Vagina (tissue), 2 donors: Measurements from ENCODE around the gene SNAI1. TPM values are rescaled to one million over a fixed set of nuclear protein-coding genes. Genes with fewer than 3 reads are reported as not detected.

ENCODE experiments used
- DNase-seq, 2 donors: peaks; one replicate each; pipeline ENCODE4 v3.0.0-alpha.2; 2017; ENCODE audit errors: extremely low spot score in 2 of 2
- H3K27ac ChIP-seq: fragments of 200-600 bp; sonication (generic); one replicate; pipeline ENCODE4 v1.5.1; 2019
- H3K27me3 ChIP-seq: fragments of 200-600 bp; sonication (generic); one replicate; pipeline ENCODE4 v1.5.1; 2019
- H3K36me3 ChIP-seq, 2 donors: fragments of 200-600 bp; sonication (generic); one replicate each; pipeline ENCODE4 v1.5.1; 2017 to 2019
- H3K4me1 ChIP-seq: fragments of 200-600 bp; sonication (generic); one replicate; pipeline ENCODE4 v1.5.1; 2019
- H3K4me3 ChIP-seq, 2 donors: fragments of 200-600 bp; sonication (generic); 1 replicate in 1 of 2; 2 replicates in 1 of 2; pipeline ENCODE4 v1.5.1; 2016 to 2019
- H3K9me3 ChIP-seq: fragments of 200-600 bp; sonication (generic); one replicate; pipeline ENCODE4 v1.5.1; 2019
- POLR2A ChIP-seq, 2 donors: fragments of 450-650 bp; IDR thresholded peaks; one replicate each; pipeline ENCODE4 v1.6.1; 2017; ENCODE audit warnings: antibody characterized with exemption in 2 of 2, mild to moderate bottlenecking in 2 of 2, moderate library complexity in 2 of 2
- POLR2AphosphoS5 ChIP-seq, 2 donors: sonication (generic); formaldehyde crosslinking; IDR thresholded peaks; one replicate each; pipeline ENCODE4 v1.9.0; 2017; ENCODE audit warnings: antibody characterized with exemption in 2 of 2, mild to moderate bottlenecking in 2 of 2, low read depth in 1 of 2; ENCODE audit not compliant: insufficient read depth in 1 of 2
- intact Hi-C: fragments of 100-400 bp; cut with DNase I; formaldehyde crosslinking; loops from one replicate; pipeline ENCODE4 v1.15.1; 2023
- total RNA-seq: library from RNA; depleted of rRNA; stranded (reverse); fragments of >200 nt; gene quantifications from one replicate; pipeline ENCODE4 v1.2.3, GENCODE V29; 2016
- TF ChIP-seq, protein P1 (sequence below), 3 experiments: fragments of 450-650 bp in 2 of 3; fragments of 200-600 bp in 1 of 3; sonication (generic) in 1 of 3; IDR thresholded peaks; one replicate each; pipeline ENCODE4 v1.5.1; 2017 to 2019; ENCODE audit warnings: antibody characterized with exemption in 3 of 3, mild to moderate bottlenecking in 2 of 3, moderate library complexity in 2 of 3

SNAI1 gene
- total RNA-seq, 1 donor from 2014 or later = 19.9 TPM

DNA sequence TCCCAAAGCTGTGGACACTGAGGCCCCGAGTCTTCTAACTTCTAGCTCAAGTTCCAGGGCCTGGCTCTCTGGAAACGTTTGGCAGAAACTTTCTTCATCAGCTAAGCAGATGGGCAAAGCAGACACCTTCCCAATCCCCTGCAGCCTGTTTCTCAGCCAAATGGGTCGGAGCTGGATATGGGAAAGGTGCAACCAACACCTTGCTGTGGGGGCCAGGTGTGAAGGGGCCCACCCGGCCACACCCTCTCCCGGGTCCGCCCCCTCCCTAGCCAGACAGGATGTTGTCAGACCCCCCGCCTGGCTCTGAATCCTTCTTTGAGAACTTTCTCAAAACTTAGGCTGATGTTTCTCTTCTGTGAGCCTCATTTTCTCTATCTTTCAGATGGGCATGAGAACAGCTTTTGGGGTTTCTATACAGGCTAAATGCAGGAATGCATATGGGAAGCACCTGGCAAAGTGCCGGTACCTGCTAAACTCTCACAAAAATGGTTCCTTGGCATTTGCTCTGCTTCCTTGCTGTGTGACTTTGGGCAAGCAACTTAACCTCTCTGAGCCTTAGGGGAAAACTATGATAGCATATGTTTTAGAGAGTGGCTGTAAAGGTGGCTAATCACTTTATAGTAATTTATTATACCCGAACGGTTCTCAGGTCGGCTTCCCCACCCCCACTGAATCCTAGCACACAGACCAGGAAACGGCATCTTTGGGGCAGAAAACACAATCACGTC lies 1.8 kb downstream of the SNAI1 start:
- intact Hi-C loops = loop anchor here (5.0 kb wide), 2 partner anchors 43 to 363 kb away; no protein-coding TSS in a partner anchor
- H3K27ac ChIP-seq = no peak overlapping the region

DNA sequence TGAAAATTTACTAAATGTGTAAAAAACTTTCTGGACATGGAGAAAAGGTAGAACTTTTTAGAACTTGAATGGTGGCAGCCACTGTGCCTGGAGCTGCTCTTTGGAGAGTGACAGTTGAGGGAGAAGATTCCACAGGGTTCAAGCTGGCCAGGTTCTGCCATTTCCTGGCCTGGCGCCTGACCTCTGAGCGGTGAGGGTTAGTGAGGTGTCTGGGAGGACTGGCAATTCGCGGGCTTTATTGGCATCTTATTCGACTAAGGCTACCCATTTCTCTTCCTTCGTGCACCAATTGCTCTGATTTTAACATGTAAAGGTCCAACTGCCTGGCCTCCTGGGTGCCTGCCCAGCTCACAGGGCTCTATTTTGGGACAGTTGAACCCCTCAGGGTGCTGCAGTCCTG lies 2.4 kb downstream of the SNAI1 start:
- H3K4me3 ChIP-seq = peak overlapping the region; percentile 44 to 55
- H3K4me1 ChIP-seq = peaks cover 71% of the 10 kb centered on the region

More for the DNA sequence above, 1.8 kb downstream of the SNAI1 start:
- Histone ChIP-seq H3K4me1 (peaks cover 66% of the 10 kb centered on the region), H3K36me3 (no peaks in the 10 kb centered on the region), H3K9me3 (no peaks in the 10 kb centered on the region), H3K27me3 (no peaks in the 10 kb centered on the region), H3K4me3 (peak overlapping the region; percentile 44 to 55)
- no peak for DNase-seq
- TF ChIP-seq, protein P1, sequence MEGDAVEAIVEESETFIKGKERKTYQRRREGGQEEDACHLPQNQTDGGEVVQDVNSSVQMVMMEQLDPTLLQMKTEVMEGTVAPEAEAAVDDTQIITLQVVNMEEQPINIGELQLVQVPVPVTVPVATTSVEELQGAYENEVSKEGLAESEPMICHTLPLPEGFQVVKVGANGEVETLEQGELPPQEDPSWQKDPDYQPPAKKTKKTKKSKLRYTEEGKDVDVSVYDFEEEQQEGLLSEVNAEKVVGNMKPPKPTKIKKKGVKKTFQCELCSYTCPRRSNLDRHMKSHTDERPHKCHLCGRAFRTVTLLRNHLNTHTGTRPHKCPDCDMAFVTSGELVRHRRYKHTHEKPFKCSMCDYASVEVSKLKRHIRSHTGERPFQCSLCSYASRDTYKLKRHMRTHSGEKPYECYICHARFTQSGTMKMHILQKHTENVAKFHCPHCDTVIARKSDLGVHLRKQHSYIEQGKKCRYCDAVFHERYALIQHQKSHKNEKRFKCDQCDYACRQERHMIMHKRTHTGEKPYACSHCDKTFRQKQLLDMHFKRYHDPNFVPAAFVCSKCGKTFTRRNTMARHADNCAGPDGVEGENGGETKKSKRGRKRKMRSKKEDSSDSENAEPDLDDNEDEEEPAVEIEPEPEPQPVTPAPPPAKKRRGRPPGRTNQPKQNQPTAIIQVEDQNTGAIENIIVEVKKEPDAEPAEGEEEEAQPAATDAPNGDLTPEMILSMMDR (IDR thresholded peaks at IDR 0.05) = no peak

DNA sequence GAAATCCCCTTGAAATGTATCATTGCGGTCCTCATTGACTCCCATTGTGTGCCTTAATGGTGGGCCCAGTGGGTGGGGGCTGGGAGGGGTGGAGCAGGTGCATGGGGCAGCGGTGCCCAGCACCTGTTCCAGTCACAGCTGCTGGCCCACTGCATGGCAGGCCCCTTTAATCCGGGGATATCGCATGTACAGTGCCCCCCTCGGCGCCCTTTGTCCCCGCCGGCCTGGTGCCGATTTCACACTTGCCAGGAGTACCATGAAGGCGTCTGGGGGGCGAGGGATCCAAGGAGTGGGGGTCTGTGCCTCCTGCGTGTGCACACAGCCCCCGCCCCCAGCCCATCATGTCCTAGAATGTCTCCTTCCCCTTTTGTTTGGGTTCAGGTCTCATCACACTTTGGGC lies 2.8 kb downstream of the SNAI1 start:
- intact Hi-C loops = loop anchor here (5.0 kb wide), 1 partner anchor 42 kb away; no protein-coding TSS in a partner anchor
- H3K4me3 ChIP-seq = peak overlapping the region; percentile 44 to 55
- no peaks in the 10 kb centered on the region for H3K9me3 ChIP-seq
- peaks cover 76% of the 10 kb centered on the region for H3K4me1 ChIP-seq
- H3K27me3 ChIP-seq = no peaks in the 10 kb centered on the region
- no peak for DNase-seq
- no peaks in the 10 kb centered on the region for H3K36me3 ChIP-seq
- TF ChIP-seq POLR2A (IDR thresholded peaks at IDR 0.05) (no peak), POLR2AphosphoS5 (IDR thresholded peaks at IDR 0.05; ENCODE audit: insufficient read depth in 1 of 2, low read depth in 1 of 2) (no peak)
- TF ChIP-seq, protein P1 (IDR thresholded peaks at IDR 0.05) = no peak
- peak overlapping the region; percentile 10 for H3K27ac ChIP-seq

More for the DNA sequence above, 2.4 kb downstream of the SNAI1 start:
- no peak for TF ChIP-seq POLR2AphosphoS5 (IDR thresholded peaks at IDR 0.05; ENCODE audit: insufficient read depth in 1 of 2, low read depth in 1 of 2)
- TF ChIP-seq POLR2A (IDR thresholded peaks at IDR 0.05) = no peak
- TF ChIP-seq, protein P1 (IDR thresholded peaks at IDR 0.05) = no peak
- no peaks in the 10 kb centered on the region for H3K27me3 ChIP-seq
- H3K36me3 ChIP-seq = no peaks in the 10 kb centered on the region
- no peaks in the 10 kb centered on the region for H3K9me3 ChIP-seq
- no peak overlapping the region for H3K27ac ChIP-seq
- DNase-seq = no peak
- intact Hi-C loops = loop anchor here (5.0 kb wide), 1 partner anchor 42 kb away; no protein-coding TSS in a partner anchor

DNA sequence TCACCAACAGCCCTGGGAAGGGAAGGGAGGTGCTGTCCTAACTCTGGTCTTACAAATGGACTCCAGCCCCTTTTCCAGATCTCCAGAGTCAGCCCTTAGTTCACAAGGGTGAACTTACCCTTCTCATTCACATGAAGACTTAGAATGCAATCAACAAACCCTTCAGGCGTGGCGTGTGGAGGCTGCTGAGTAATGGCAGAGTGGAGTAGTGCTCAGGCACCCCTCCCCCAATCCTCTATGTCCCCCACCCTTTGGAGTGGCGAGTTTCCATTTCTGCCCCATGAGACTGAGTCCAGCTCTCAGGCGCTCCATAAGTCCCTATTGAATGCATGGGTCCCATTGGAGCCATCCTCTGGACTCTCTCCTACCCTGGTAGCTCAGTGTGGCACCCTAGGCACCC lies 3.3 kb downstream of the SNAI1 start:
- peak overlapping the region; percentile 10 for H3K27ac ChIP-seq
- H3K9me3 ChIP-seq = no peaks in the 10 kb centered on the region
- peaks cover 77% of the 10 kb centered on the region for H3K4me1 ChIP-seq
- H3K27me3 ChIP-seq = no peaks in the 10 kb centered on the region
- no peaks in the 10 kb centered on the region for H3K36me3 ChIP-seq
- DNase-seq = no peak
- peak overlapping the region; percentile 44 to 55 for H3K4me3 ChIP-seq
- TF ChIP-seq POLR2AphosphoS5 (IDR thresholded peaks at IDR 0.05; ENCODE audit: insufficient read depth in 1 of 2, low read depth in 1 of 2) = no peak
- no peak for TF ChIP-seq POLR2A (IDR thresholded peaks at IDR 0.05)
- TF ChIP-seq, protein P1 (IDR thresholded peaks at IDR 0.05) = no peak
- intact Hi-C loops = loop anchor here (5.0 kb wide), 1 partner anchor 41 kb away; no protein-coding TSS in a partner anchor
